GOT3 (cell line): ENCODE measurements around the gene TMEM201.

ENCODE experiments used
- DNase-seq: peaks from one replicate; lab custom pipeline; 2025; ENCODE audit warnings: mixed read lengths; lab: John Stamatoyannopoulos, UW

TMEM201 gene

DNA sequence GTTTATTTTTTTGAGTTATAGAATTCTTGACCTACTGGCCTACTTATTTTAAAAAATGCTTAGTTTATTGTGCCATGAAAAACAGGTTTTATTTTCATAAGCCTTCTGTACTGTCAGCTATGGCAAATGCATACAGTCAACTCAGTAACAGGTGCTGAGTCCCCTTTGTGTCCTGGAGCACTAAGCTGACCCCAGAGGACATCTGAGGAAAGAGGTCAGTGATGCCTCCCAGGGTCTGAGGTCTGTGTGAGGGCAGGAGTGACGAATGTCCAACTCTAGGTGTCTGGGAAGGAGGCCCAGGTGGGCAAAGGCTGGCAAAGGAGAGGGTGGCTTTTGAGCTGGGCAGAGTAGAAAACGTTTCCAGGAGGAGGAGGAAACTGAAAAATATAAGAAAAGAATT, 7.8 kb upstream of the TMEM201 start:
- DNase-seq = no peak

DNA sequence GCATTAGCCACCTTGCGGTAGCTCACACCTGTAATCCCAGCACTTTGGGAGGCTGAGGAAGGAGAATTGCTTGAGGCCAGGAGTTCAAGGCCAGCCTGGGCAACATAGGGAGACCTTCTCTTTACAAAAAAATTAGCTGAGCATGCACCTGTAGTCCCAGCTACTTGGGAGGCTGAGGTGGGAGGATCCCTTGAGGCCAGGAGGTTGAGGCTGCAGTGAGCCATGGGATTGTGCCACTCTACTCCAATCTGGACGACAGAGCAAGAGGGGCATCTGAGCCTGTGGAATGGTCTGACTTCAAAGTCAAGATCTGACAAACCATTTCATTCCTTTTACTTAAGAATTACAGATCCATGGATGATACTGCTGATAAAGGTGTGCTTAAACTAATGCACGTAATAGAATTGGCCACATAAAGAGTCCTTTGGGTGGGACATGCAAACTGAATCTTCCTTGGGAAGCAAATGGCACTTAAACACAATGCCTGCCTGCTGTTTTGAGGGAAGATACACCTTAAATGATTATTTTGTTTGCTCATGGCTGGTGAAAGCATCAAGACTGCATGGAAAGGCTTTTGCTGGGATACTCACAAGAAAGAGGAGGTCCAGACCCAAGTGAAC, 2.5 kb upstream of the TMEM201 start:
- DNase-seq = no peak

DNA sequence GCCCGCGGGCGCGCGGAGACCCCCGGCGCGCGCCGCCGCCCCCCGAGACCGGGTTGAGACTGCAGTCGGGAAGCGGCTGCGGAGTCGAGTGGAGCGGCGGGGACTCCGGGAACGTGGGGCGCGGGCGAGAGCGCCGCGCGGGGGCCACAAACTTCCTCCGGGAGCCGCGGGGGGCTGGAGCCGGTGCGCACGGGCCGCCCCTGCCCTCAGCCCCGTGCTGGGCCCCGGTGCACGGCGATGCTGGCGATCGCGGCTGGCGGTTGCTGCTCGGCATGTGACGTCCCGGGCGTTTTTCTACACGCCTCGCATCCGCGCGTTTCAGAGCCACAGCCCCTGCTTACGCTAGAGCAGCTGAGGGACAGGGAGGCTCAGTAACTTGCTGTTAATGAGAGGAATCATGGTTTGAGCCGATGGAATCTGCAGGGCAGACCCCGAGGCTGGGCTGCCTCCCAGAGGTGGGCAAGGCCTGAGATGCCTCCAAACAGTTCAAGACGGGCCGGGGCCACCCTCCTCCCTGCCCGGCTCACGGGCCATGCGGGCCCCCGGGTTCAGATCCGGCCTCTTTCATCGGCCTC, 520 bp downstream of the TMEM201 start:
- no peak for DNase-seq

DNA sequence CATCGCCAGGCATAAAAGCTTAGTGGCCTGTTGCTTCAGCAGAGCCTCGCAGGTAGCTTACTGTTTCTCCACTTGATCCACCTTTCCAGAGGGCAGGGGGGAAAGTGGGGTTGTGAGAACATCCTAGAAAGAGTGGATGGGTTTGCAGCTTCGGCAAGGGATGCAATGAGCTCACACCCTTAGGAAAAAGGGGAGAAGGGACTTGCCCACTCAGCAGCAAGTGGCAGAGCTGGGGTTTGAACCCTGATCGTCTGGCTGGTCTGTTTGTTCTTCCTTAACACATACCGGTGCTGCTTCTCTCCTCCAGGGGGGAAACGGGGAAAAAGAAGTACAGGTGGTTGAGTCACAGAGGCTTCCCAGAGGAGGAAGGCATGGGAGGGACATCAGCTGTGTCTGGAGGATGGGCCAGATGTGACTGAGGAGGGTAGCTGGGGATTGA, 1.0 kb downstream of the TMEM201 start:
- DNase-seq = no peak

DNA sequence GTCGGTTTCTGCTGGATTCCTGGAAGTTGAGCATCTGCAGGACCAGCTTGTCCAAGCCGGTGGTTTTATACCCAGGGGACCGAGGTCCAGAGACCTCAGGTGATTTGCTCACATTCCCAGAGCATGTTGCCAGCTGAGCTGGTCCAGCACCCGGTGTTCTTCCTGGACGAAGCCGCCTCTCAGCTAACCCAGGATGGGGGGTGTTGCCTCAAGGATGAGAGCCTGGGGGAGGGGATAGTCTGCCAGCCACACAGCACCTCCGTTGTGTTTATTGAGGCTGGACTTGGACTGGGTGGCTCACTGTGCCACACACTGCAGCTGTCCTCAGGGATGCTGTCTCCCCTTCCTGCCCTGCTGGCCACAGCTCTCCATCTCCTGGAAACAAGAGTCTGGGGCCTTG, 1.5 kb downstream of the TMEM201 start:
- no peak for DNase-seq

DNA sequence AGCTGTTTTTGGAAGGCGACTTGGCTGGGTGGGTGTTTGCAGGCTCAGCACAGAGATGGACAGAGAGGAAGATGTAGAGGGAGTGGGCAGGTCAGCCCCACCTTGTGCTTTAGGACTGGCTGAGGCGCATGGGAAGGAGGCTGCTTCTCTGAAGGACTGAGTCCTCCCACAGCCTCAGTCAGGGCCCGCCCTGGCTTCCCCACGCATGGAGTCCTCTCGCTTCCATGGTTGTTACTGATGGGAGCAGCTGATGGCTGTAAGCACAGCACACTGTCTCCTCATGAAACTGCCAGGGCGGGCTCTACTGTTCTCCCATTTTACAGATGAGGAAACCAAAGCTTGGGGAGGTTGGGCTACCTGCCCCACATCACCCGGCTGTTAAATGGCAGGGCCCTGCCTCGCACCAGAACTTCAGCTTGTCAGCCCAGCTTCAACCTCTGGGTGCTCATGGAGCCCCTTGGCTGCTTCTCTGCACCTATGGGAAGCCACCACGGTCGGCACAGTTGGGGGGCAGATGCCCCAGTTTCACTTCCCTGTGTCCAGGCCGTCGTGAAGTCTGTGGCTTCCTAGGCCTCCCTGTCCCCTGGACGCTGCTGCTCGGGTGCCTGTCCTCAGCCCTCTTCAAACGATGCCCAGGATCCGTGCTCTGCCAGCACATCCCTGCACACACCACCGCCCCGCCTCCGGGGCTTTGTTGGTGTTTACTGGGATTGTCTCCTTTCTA, 2.4 kb downstream of the TMEM201 start:
- DNase-seq = no peak

DNA sequence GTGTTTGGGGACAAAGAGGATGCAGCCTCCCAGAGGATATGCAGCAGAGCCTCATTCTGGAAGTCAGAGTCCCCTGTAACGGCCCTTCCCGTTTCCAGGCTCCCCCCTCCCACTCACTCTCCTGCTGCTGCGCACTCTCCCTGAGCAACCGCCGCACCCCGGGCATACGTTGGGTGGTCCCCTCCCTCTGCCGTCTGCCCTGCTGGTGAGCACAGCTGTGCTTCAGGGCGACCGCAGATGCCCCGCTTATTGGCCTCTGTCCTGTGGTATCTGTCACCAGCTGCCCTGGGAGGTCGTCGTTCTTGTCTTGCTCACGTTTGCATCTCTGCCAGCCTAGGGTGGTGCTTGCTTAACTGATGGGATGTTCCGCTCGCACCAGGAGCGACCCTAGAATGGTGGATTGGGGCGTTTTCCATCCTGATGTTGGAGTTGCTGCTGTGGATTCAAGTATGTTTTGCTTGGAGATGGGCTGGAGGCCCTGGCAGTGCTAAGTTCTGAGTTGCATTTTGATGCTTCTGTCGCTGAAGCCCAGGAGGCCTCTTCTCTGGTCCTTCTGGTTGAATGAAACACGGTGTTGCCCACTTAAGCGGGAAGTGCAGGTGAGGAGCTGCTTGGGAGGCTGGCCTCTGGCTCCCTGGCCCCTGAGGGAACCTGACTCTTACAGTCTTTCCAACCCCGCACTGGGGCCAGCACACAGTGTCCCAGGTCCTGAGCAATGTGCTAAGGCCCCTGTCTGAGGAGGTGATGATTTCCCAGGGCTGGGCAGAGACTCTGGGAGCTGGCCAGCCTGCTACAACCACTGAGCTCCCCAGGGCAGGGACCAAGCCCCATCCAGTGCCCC, 3.2 kb downstream of the TMEM201 start:
- DNase-seq = no peak

DNA sequence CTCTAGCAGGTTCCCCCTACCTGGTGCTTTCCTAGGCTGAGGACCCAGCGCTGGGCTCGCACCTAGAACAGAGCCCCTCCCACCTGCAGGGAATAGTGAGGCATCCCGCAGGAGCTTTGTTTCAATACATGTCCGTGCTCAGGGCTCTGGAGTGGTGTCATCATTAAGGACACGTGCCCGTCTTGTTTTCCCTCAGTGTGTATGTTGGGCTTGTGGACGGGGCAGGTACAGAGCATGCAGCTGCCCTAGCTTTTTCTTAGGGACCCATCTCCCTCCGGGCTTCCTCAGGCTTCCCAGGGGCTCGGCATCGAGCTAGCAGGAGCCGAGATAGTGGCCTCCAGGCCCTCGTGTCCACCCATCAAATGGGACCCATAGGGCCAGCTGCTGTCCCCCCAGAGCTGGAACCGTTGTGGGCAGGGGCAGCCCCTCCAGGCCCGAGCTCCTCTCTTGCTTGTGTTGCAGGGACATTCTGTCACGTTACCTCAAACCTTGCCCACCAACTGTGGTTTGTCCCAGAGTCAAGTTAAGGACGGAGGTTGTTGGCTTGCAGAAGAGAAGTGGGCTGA, 3.9 kb downstream of the TMEM201 start:
- no peak for DNase-seq

DNA sequence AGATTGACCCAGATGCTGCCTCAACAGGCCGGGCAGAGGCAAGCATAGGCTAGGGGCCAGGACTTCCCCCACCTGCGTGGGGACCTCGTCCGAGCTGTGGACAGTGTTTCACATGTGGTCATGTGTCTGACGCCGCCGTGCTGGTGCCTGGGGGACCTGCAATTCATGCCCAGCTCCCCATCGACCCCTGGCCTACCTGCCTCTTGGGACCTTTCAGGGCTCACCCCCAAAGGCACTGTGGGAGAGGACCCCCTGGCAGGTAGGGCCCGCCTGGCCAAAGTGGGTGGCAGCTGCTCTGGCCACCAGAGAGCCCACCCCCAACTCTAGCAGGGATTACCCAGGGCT, 4.4 kb downstream of the TMEM201 start:
- no peak for DNase-seq

DNA sequence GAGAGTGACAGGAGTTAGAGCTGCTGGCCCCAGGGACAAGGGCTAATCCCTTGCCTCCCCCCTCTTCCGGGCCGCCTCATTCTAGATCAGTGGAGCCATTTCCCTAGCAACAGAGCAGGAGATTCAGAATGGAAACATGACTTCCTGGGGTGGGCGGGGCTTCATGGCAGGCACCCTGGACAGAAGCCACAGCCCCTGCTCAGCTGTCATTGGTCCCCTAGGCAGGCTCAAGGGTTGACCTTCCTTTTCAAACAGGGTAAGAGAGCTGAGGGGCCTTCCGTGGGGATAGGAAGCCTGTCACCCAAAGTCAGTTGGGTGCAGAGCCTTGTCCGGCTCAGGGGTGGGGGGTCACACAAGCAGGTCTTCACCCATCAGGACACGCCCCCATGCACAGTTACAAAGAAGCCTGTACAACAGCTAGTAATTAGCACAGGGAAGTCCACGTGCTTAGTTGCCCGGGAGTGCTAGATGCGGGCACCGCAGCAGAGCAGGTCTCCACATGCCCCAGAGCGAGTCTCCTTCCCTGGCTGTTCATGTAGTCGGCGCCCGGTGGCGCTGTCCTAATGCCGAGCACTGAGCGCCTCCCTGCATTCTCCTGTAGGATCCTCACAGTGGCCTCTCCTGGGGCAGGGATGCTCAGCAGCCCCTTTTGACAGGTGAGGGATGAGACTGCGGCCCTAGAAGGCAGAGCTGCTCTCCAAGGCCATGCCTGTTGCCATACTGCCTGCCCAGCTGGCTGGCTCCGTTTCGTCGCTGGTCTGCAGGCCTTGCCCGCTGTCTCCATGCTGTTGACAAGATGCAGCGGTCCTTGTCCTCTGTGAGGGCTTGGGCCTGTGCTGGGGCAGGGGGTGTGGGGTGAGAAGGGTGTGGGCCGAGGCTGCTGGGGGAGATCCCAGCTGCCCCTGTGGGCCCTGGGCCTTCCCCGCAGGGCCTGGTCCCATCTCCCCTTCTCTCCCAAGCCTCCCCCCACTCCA, 5.1 kb downstream of the TMEM201 start:
- no peak for DNase-seq

DNA sequence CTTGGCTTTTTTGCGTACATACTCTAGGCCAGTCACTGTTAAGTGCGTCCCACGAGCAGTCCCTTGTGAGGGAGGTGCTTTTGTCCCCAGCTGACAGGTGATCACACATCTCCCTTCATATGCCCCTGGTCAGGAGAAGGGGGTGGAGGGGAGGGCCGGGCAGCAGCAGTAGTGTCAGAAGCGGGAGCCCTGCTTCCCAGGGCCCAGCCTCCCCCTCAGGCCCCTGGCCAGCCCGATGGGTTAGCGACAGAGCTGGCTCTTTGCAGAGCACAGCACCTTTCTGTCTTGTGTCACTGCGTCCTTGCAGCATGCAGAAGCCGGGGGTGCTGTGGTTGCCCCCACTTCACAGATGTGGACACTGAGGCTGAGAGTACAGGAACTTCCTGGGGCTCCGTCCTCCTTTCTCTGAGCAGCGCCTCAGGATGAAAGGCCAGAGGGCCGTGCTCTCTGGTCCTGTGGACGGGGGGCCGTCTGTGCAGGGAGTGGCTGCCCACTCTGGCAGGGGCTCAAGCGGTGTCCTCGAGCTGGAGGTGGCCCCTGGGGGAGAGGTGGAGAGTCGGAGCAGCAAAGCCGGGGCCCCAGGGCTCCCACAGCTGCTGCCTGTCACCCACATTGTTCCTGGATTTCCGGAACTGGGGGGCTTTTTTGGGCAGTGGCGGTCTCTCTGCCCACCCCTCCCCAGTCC, 5.9 kb downstream of the TMEM201 start:
- DNase-seq = no peak

DNA sequence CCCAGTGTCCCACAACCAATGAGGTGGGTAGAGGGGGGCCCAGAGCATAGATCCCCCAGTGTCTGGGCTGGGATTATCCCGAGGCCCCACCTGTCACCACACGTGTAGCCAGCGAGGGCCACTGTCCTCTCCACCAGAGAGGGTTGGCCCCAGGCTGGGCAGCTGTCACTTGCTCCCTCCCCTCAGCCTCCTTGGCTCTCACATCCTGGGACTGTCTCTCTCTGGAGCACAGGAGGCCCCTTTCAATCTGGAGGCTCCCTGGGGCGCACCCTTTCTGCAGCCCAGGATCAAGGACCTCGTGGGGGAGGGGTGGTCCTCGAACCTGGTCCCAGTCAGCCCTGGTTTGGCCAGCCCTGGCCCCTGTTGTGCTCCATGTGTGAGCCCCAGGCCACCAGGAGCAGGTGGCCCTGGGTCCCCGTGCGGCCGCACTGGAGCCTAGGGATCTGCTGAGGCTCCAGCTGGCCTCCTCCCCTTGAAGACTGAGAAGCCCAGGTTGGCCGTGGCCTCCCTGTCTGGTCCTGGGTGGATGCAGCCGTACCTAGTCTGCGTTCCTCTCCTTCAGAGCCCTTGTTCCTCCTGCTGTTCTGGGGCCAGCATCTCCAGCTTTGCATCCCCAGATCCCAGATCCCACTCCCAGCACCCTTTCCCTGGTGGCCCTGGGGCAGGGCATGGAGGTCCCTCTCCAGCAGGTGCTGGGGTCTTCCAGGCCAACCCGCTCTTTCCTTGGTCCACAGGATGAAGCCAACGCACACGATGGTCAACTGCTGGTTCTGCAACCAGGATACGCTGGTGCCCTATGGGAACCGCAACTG, 6.7 kb downstream of the TMEM201 start:
- DNase-seq = no peak

DNA sequence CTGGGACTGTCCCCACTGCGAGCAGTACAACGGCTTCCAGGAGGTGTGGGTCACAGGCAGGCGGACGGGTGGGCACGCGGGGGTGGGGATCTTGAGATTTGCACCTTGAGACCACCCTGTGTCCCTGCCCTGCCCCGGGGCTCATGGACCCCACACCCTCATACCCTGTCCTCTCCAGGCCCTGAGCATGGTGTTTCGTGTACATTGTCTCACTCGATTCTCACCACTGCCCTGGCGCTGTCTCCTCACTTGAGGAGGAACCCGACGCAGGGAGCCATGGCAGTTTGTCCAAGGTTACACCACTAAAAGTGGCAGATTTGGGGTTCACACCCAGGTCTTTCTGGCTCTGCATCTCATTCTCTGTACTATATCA, 7.2 kb downstream of the TMEM201 start:
- no peak for DNase-seq

DNA sequence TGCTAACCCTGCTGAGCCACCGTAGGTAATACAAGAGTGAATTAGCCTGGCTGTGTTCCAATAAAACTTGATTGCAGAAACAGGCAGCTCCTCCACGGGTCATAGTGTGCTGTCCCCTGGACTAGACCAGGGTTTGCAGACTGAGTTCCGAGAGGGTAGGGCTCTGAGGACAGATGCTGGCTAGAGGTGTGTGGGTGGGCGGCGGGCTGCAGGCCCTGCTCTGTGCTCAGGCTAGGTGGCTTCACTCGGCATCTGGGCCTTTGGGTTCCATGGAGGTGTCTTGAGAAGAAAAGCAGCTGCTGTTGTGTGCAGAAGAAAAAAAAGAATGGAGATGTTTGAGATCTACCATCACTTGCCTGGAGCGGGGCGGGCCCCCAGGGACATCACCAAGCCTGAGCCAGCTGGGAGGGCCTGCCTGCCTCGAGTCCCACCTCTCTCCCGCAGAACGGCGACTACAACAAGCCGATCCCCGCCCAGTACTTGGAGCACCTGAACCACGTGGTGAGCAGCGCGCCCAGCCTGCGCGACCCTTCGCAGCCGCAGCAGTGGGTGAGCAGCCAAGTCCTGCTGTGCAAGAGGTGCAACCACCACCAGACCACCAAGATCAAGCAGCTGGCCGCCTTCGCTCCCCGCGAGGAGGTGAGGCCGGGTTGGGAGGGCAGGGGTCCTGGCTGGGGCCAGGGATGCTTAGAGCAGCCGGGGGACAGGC, 7.9 kb downstream of the TMEM201 start:
- no peak for DNase-seq

DNA sequence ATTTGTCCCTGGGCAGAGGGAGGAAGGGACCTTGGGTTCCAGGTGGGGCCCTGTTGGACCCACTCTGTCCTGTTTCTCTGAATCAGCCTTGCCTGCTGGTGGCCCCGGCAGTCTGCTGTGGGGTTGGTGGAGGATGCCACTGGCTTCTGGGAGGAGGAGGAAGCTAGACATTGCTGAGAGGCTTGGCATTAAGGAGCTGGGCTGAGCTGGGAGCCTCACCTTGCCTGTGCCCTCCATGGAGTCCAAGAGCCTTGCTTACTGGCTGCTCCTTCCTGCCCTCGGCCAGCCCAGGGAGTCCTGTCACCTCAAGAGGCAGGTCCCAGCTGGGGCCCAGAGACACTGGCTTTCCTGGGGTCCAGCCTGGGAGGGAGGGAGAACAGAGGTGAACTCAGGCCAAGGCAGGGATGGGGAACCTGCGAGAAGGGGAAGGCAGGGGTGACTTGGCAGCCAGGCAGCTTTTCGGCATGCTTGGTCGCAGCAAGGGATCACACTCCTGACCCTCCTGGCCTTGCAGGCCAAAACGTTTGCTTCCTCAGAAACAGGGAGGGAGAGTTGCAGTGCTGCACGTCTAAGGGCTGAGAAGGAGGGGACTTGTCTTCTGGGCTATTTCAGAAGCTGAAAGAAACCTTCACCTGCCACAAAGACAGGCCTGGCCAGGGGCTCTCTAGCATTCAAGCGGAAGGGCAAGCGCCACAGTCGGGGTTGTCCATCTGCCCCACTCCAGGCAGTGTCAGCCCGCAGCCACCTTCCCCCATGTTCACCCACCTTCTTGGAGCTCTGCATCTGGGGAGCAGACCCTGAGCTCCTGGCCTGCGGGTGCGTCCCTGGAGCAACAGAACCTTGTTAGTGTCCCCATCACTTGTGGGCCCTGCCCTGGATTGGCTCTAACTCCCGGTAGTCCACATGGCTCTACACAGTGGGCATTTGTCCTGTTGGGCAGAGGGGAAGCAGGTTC, 8.9 kb downstream of the TMEM201 start:
- DNase-seq = no peak

DNA sequence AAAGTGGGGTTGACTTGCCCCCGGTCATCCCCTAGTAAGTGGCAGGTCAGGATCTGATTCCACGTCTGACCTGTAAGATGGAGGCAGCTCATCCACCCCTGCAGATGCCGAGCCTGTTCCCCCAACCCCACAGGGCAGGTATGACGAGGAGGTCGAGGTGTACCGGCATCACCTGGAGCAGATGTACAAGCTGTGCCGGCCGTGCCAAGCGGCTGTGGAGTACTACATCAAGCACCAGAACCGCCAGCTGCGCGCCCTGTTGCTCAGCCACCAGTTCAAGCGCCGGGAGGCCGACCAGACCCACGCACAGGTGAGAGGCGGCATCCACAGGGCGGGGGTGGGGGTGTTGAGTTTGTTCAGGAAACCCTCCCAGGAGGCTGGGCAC, 9.6 kb downstream of the TMEM201 start:
- DNase-seq = no peak

DNA sequence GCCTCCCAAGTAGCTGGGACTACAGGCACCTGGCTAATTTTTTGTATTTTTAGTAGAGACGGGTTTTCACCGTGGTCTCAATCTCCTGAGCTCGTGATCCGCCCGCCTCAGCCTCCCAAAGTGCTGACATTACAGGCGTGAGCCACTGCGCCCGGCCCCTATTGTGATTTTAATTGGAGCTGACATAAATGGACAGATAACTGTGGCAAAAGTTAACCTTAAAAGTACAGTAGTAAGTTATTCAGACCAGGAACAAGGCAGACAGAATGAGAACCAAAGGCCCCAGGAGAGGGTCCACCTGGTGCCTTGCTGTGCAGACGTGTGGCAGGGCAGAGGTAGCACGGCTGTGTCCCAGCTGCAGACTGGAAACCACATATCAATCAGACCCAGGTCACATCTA, 11.0 kb downstream of the TMEM201 start:
- DNase-seq = no peak
